Measurements from ENCODE around the gene CXADR.

Gene CXADR

DNA sequence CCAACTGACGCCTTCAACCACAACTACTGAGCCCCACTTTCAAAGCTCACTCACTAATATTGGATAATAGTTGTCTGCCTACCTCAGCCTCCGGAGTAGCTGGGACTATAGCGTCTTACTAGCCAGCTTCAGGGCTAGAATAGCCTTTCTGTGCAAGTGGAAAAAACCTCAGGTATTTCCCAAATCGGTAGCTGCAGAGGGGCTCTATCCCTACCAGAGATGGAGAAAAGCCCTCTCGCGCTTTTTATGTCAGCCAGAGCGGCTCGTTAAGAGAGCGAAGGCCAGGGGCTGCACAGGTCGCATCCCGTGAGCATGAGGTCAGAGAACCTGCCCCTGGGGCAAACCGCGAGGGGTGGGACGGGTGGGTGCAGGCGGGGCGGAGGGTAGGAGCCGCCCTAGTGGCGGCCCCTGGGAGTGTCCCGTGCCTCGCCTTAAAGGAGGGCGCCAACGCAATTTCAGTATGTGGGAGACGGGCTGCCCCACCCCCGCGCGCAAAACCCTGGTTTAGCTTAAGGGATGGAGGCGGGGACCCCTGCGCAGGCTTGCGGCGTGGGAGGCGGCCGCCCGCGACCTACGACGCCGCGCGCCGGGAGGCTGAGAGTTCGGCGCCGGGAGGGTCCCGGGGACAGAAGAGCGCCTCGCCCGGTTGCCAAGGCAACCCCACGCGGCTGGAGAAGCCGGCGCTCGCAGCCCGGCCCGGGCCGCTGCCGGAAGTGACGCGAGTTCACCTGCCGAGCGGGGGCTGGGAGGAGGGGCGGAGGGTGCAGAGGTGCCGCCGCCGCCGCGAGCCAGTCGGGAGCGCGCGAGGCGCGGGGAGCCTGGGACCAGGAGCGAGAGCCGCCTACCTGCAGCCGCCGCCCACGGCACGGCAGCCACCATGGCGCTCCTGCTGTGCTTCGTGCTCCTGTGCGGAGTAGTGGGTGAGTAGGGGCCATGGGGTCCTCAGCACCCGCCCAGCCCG is at the start of gene CXADR:
Gene CXADR, plus strand, starts transcription at position 791 of the 961 bp plus-strand sequence. Its CDS starts 87 bp downstream, at position 878.
- no peak for DNase-seq (ENCODE audit: low read depth)
- H3K4me3 ChIP-seq (ENCODE audit: control insufficient read depth, low read depth, low read length), result peak within 1 kb of the TSS; percentile 7
- TF ChIP-seq, protein P1, sequence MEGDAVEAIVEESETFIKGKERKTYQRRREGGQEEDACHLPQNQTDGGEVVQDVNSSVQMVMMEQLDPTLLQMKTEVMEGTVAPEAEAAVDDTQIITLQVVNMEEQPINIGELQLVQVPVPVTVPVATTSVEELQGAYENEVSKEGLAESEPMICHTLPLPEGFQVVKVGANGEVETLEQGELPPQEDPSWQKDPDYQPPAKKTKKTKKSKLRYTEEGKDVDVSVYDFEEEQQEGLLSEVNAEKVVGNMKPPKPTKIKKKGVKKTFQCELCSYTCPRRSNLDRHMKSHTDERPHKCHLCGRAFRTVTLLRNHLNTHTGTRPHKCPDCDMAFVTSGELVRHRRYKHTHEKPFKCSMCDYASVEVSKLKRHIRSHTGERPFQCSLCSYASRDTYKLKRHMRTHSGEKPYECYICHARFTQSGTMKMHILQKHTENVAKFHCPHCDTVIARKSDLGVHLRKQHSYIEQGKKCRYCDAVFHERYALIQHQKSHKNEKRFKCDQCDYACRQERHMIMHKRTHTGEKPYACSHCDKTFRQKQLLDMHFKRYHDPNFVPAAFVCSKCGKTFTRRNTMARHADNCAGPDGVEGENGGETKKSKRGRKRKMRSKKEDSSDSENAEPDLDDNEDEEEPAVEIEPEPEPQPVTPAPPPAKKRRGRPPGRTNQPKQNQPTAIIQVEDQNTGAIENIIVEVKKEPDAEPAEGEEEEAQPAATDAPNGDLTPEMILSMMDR (IDR thresholded peaks at IDR 0.05; ENCODE audit: control insufficient read depth, insufficient read depth, low read depth, low read length, missing control alignments), result peak; percentile 34

- no peak for DNase-seq (ENCODE audit: low read depth)
- H3K4me3 ChIP-seq (ENCODE audit: control insufficient read depth, low read depth, low read length), result no peak overlapping the region
- TF ChIP-seq, protein P1 (IDR thresholded peaks at IDR 0.05; ENCODE audit: control insufficient read depth, insufficient read depth, low read depth, low read length, missing control alignments), result no peak
Observed at GRCh38 chr21:17466166-17466565, 46.7 kb upstream of the CXADR start.

DNA sequence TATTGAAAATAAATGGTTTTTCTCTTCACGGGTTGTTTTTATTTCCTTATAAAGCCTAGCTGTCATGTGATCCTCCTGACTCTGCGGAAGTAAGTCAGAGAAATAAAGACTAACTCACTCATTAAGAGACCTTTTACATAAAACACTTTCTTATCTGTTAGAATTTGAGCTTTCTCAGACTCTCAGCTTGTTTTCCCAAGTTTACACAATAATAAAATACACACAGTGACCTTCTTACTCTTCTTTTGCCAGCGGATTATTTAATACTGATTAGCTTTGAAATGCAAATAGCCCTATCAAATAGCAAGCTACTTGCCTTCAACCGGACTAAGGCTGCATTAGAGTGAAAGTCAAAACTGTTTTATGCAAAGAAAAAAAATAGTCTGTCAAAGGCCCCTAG is 45.5 kb upstream of the CXADR start:
- no peak overlapping the region for H3K4me3 ChIP-seq (ENCODE audit: control insufficient read depth, low read depth, low read length)
- TF ChIP-seq, protein P1 (IDR thresholded peaks at IDR 0.05; ENCODE audit: control insufficient read depth, insufficient read depth, low read depth, low read length, missing control alignments), result no peak
- no peak for DNase-seq (ENCODE audit: low read depth)

DNA sequence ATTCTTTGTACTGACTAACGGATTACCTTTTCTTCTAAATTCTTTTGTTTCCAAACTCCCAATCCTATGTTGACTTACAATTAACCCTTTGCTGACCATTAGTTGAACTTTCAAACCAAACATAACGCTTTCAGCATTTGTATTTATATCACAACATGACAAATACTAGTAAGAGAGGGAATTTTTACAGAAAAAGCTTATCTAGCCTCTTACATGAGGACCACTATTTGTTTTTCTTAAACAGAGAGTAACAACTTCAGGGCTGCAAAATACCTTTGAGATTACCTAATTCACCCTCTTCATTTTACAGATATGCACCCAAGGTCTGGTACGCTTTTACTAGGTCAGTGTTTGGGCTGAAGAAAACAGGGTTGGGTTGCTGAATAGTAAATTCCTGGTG is 45.0 kb upstream of the CXADR start:
- H3K4me3 ChIP-seq (ENCODE audit: control insufficient read depth, low read depth, low read length), result no peak overlapping the region
- no peak for DNase-seq (ENCODE audit: low read depth)
- TF ChIP-seq, protein P1 (IDR thresholded peaks at IDR 0.05; ENCODE audit: control insufficient read depth, insufficient read depth, low read depth, low read length, missing control alignments), result no peak

DNA sequence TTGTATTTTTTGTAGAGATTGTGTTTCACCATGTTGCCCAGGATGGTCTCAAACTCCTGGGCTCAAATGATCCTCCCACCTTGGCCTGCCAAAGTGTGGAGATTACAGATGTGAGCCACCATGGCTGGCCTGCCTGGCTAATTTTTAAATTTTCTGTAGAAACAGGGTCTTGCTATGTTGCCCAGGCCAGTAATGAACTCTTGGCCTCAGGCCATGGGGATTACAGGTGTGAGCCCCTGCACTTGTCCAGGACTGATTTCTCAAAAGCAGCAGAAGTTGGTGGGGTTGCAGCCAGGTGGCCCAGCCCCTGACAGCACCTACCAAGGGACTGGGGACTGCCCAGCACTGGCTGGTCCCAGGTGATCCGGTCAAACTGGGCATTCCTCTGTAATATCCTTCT is 44.1 kb upstream of the CXADR start:
- H3K4me3 ChIP-seq (ENCODE audit: control insufficient read depth, low read depth, low read length), result no peak overlapping the region
- DNase-seq (ENCODE audit: low read depth), result no peak
- TF ChIP-seq, protein P1 (IDR thresholded peaks at IDR 0.05; ENCODE audit: control insufficient read depth, insufficient read depth, low read depth, low read length, missing control alignments), result no peak

GRCh38 chr21:17469727-17470126 is 43.1 kb upstream of the CXADR start:
- H3K4me3 ChIP-seq (ENCODE audit: control insufficient read depth, low read depth, low read length), result no peak overlapping the region
- DNase-seq (ENCODE audit: low read depth), result no peak
- TF ChIP-seq, protein P1 (IDR thresholded peaks at IDR 0.05; ENCODE audit: control insufficient read depth, insufficient read depth, low read depth, low read length, missing control alignments), result no peak

Measured in AG09309 (cell line).